ENCODE data around the gene CHGA. TPM values are rescaled to one million over a fixed set of nuclear protein-coding genes. Genes with fewer than 3 reads are reported as not detected.

Gene CHGA
- total RNA-seq, 1 donor = 0.18 TPM

- DNase-seq (ENCODE audit: low read depth) = no peak
- TF ChIP-seq CTCF (IDR thresholded peaks at IDR 0.05; ENCODE audit: insufficient read depth, low read length) = no peak
Measured at GRCh38 chr14:92933481-92933880, 10.5 kb downstream of the CHGA start.

GRCh38 chr14:92934196-92935085, 11.5 kb downstream of the CHGA start:
- DNase-seq (ENCODE audit: low read depth) = no peak
- TF ChIP-seq CTCF (IDR thresholded peaks at IDR 0.05; ENCODE audit: insufficient read depth, low read length) = no peak
- no peak overlapping the region for H3K4me3 ChIP-seq (ENCODE audit: low read depth, low read length)

More at GRCh38 chr14:92933481-92933880, 10.5 kb downstream of the CHGA start:
- H3K4me3 ChIP-seq (ENCODE audit: low read depth, low read length) = no peak overlapping the region

- no peak overlapping the region for H3K4me3 ChIP-seq (ENCODE audit: low read depth, low read length)
- DNase-seq (ENCODE audit: low read depth) = no peak
- TF ChIP-seq CTCF (IDR thresholded peaks at IDR 0.05; ENCODE audit: insufficient read depth, low read length) = no peak
Measured at GRCh38 chr14:92935446-92935845, 12.5 kb downstream of the CHGA start.

- TF ChIP-seq CTCF (IDR thresholded peaks at IDR 0.05; ENCODE audit: insufficient read depth, low read length) = no peak
- no peak overlapping the region for H3K4me3 ChIP-seq (ENCODE audit: low read depth, low read length)
- no peak for DNase-seq (ENCODE audit: low read depth)
Measured at GRCh38 chr14:92936085-92936484, 13.1 kb downstream of the CHGA start.

GRCh38 chr14:92937051-92937937, 14.3 kb downstream of the CHGA start:
- DNase-seq (ENCODE audit: low read depth) = no peak
- no peak for TF ChIP-seq CTCF (IDR thresholded peaks at IDR 0.05; ENCODE audit: insufficient read depth, low read length)
- no peak overlapping the region for H3K4me3 ChIP-seq (ENCODE audit: low read depth, low read length)

- H3K4me3 ChIP-seq (ENCODE audit: low read depth, low read length) = no peak overlapping the region
- no peak for TF ChIP-seq CTCF (IDR thresholded peaks at IDR 0.05; ENCODE audit: insufficient read depth, low read length)
- DNase-seq (ENCODE audit: low read depth) = no peak
Measured at GRCh38 chr14:92938235-92938875, 15.4 kb downstream of the CHGA start.

All from fibroblast of the aortic adventitia (primary cell).